Uterus (tissue), 4 donors: ENCODE results near the gene PRSS16. TPM values are rescaled to one million over a fixed set of nuclear protein-coding genes. Genes with fewer than 3 reads are reported as not detected.

ENCODE experiments used
- DNase-seq, 2 donors: peaks; one replicate each; pipeline ENCODE4 v3.0.0-alpha.2; 2019 to 2020
- H3K27ac ChIP-seq, 2 donors: fragments of 200-600 bp; sonication (generic); 1 replicate in 1 of 2; 2 replicates in 1 of 2; pipeline ENCODE4 v1.5.1; 2016 to 2018
- H3K27me3 ChIP-seq, 2 donors: fragments of 200-600 bp; sonication (generic); one replicate each; pipeline ENCODE4 v1.5.1; 2018 to 2019; ENCODE audit warnings: control low read depth in 1 of 2
- H3K36me3 ChIP-seq, 2 donors: fragments of 200-600 bp; sonication (generic); one replicate each; pipeline ENCODE4 v1.5.1; 2019; ENCODE audit warnings: control low read depth in 1 of 2
- H3K4me1 ChIP-seq, 2 donors: fragments of 200-600 bp; sonication (generic); one replicate each; pipeline ENCODE4 v1.5.1; 2018 to 2019; ENCODE audit warnings: control low read depth in 1 of 2
- H3K4me3 ChIP-seq, 2 donors: fragments of 200-600 bp; sonication (generic); 1 replicate in 1 of 2; 2 replicates in 1 of 2; pipeline ENCODE4 v1.5.1; 2018 to 2019; ENCODE audit warnings: mild to moderate bottlenecking in 1 of 2
- H3K9me3 ChIP-seq, 2 donors: fragments of 200-600 bp; sonication (generic); one replicate each; pipeline ENCODE4 v1.5.1; 2019; ENCODE audit warnings: control low read depth in 1 of 2
- POLR2A ChIP-seq, 2 donors: fragments of 450-650 bp; IDR thresholded peaks; one replicate each; pipeline ENCODE4 v1.6.1; 2016; ENCODE audit warnings: antibody characterized with exemption in 2 of 2, mild to moderate bottlenecking in 1 of 2, moderate library complexity in 1 of 2
- intact Hi-C: fragments of 100-400 bp; cut with DNase I; formaldehyde crosslinking; loops from one replicate; pipeline ENCODE4 v1.15.1; 2023; ENCODE audit warnings: low total_unique reads
- total RNA-seq, 4 donors: library from RNA; depleted of rRNA in 3 of 4; stranded (reverse); fragments of >200 nt in 3 of 4; gene quantifications; one replicate each; pipeline versions ENCODE4 v1.1.0 to v1.2.4, GENCODE V29; 2014 to 2023
- TF ChIP-seq, protein P1 (sequence below), 4 experiments: fragments of 200-600 bp in 2 of 4; fragments of 450-650 bp in 2 of 4; sonication (generic) in 2 of 4; IDR thresholded peaks; one replicate each; pipeline ENCODE4 v1.5.1; 2016 to 2019; ENCODE audit warnings: antibody characterized with exemption in 4 of 4, mild to moderate bottlenecking in 2 of 4, moderate library complexity in 1 of 4
- donor health status: DM: yes; HTN: yes; CAD: no.

The PRSS16 gene
- total RNA-seq, 4 donors from 2014 or later = 0.88 TPM; not detected in 3

DNA sequence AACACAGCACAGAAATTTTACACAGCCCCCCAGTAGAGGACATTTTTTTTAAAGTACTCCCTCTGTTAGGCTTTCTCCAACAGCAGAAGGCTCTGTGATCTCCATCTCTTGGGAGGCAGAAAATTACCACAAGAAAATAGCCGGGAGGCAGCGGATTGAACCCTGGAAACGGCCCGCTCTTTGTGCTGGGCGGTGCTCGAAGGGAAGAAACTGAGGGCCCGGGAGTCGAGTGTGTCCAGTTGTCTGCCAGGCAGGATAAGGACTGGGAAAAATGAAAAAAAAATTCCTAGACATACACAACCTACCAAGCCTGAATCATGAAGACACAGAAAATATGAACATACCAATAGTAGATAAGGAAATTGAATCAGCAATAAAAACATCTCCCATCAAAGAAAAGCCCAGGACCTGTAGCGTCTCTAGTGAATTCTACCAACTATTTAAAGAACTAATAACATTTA, 33.1 kb downstream of the PRSS16 start:
- intact Hi-C loops = no loop called here
- Histone ChIP-seq H3K4me3 (no peak overlapping the region), H3K36me3 (no peaks in the 10 kb centered on the region), H3K4me1 (no peaks in the 10 kb centered on the region), H3K9me3 (no peaks in the 10 kb centered on the region), H3K27ac (no peak overlapping the region), H3K27me3 (peaks cover 0 to 65% of the 10 kb centered on the region in 2 donors)
- DNase-seq = no peak
- TF ChIP-seq, protein P1, sequence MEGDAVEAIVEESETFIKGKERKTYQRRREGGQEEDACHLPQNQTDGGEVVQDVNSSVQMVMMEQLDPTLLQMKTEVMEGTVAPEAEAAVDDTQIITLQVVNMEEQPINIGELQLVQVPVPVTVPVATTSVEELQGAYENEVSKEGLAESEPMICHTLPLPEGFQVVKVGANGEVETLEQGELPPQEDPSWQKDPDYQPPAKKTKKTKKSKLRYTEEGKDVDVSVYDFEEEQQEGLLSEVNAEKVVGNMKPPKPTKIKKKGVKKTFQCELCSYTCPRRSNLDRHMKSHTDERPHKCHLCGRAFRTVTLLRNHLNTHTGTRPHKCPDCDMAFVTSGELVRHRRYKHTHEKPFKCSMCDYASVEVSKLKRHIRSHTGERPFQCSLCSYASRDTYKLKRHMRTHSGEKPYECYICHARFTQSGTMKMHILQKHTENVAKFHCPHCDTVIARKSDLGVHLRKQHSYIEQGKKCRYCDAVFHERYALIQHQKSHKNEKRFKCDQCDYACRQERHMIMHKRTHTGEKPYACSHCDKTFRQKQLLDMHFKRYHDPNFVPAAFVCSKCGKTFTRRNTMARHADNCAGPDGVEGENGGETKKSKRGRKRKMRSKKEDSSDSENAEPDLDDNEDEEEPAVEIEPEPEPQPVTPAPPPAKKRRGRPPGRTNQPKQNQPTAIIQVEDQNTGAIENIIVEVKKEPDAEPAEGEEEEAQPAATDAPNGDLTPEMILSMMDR (IDR thresholded peaks at IDR 0.05) = no peak
- TF ChIP-seq POLR2A (IDR thresholded peaks at IDR 0.05) = no peak

DNA sequence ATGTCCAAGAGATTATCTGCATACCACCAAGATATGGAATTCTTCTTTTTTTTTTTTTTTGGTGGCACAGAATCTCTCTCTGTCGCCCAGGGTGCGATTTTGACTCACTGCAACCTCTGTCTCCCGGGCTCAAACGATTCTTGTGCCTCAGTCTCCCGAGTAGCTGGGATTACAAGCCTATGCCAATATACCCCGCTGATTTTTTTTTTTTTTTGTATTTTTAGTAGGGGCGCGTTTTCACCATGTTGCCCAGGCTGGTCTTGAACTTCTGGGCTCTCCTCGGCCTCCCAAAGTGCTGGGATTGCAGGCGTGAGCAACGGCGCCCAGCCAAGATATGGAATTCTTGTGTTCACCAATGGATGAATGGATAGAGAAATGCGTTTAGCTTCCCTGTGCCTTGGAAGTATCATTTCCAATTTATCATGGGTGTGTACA, 33.6 kb downstream of the PRSS16 start:
- intact Hi-C loops = no loop called here
- no peak overlapping the region for H3K27ac ChIP-seq
- no peak for TF ChIP-seq POLR2A (IDR thresholded peaks at IDR 0.05)
- TF ChIP-seq, protein P1 (IDR thresholded peaks at IDR 0.05) = no peak
- H3K9me3 ChIP-seq = no peaks in the 10 kb centered on the region
- H3K4me1 ChIP-seq = no peaks in the 10 kb centered on the region
- no peak overlapping the region for H3K4me3 ChIP-seq
- no peak for DNase-seq
- H3K27me3 ChIP-seq = peaks cover 0 to 70% of the 10 kb centered on the region in 2 donors
- no peaks in the 10 kb centered on the region for H3K36me3 ChIP-seq

DNA sequence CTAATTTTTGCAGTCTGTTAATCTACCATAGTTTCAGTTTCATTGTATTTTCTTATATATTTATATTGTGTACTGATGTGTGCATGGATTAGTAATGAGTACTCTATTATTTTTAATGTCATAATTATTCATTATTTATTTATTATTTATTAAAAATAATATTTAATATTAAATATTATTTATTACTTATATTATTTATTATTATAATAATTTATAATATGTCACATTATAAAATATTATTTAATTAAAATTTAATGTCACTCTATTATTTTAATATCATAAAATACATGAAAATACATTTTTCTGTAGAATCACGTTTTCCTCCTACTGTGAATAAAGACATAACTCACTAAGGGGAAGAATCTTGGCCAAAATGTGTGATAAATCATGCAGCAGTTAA, 34.1 kb downstream of the PRSS16 start:
- H3K27me3 ChIP-seq = peaks cover 0 to 75% of the 10 kb centered on the region in 2 donors

DNA sequence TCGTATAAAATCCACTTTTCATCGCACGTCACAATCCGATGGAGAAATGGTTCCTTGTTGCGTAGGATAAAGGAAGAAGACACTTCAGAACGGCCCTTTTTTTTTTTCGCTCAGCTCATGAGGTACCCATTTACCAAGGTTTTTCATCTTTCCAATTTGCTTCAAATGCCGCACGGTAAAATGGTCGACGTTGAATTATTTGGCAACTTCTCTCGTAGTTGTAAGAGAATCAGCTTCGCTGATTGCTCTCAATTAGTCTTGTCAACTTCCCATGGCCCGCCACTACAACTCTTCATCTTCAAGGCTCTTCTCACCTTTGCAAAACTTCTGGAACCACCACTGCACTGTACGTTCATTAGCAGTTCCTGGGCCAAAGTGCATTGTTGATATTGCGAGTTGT, 35.8 kb downstream of the PRSS16 start:
- TF ChIP-seq, protein P1 (IDR thresholded peaks at IDR 0.05) = no peak
- TF ChIP-seq POLR2A (IDR thresholded peaks at IDR 0.05) = no peak
- Histone ChIP-seq H3K4me3 (no peak overlapping the region), H3K9me3 (no peaks in the 10 kb centered on the region), H3K27me3 (peaks cover 3 to 84% of the 10 kb centered on the region in 2 donors), H3K27ac (no peak overlapping the region), H3K36me3 (no peaks in the 10 kb centered on the region), H3K4me1 (no peaks in the 10 kb centered on the region)
- DNase-seq = no peak
- intact Hi-C loops = no loop called here

More for the DNA sequence above, 34.1 kb downstream of the PRSS16 start:
- Histone ChIP-seq H3K9me3 (no peaks in the 10 kb centered on the region), H3K4me1 (no peaks in the 10 kb centered on the region), H3K27ac (no peak overlapping the region), H3K4me3 (no peak overlapping the region), H3K36me3 (no peaks in the 10 kb centered on the region)
- no peak for DNase-seq
- no peak for TF ChIP-seq POLR2A (IDR thresholded peaks at IDR 0.05)
- intact Hi-C loops = no loop called here

DNA sequence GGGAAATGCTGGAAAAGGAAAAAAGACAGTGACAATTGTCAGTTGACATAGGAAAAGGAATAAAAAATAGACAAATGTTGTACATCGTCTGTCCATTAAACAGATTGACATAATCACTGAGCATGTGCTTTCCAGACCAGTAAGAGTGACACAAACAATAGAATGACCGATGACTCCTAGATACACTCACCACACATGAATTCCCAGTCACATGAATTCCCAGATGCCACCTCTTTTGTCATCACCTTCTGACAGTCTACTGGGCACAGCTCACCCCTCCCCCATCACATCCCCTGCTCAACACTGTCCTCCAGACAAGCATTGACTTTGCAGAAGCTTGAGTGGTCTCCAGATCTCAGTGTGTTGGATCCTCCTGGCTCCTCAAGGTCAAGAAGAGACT, 38.6 kb downstream of the PRSS16 start:
- Histone ChIP-seq H3K4me1 (no peaks in the 10 kb centered on the region), H3K36me3 (no peaks in the 10 kb centered on the region), H3K4me3 (no peak overlapping the region), H3K27me3 (peaks cover 5 to 91% of the 10 kb centered on the region in 2 donors), H3K9me3 (no peaks in the 10 kb centered on the region), H3K27ac (no peak overlapping the region)
- TF ChIP-seq, protein P1 (IDR thresholded peaks at IDR 0.05) = no peak
- no peak for TF ChIP-seq POLR2A (IDR thresholded peaks at IDR 0.05)
- intact Hi-C loops = no loop called here
- no peak for DNase-seq

DNA sequence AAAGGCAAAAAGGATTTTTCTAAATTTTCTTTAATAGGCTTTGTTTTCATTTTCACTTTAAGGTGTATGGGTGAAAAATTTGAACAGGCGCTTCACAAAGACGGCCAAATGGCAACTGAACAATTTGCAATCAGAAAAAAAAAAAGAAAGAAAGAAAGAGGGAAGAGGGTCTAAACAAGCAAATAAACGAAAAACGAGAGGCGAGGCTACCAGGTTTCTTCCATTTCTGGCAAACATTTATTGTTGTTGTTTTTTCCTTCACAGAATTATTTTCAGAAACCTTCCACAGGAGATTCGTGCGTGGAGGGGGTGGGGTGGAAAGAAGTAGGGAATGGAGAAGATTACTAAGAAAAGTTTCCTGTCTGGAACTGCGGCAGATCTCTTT, 40.2 kb downstream of the PRSS16 start:
- Histone ChIP-seq H3K36me3 (no peaks in the 10 kb centered on the region), H3K4me1 (no peaks in the 10 kb centered on the region), H3K9me3 (no peaks in the 10 kb centered on the region), H3K4me3 (no peak overlapping the region), H3K27me3 (peaks cover 5 to 86% of the 10 kb centered on the region in 2 donors), H3K27ac (no peak overlapping the region)
- DNase-seq = no peak
- intact Hi-C loops = no loop called here
- TF ChIP-seq POLR2A (IDR thresholded peaks at IDR 0.05) = no peak
- TF ChIP-seq, protein P1 (IDR thresholded peaks at IDR 0.05) = no peak
